Tibial nerve (tissue), 4 donors: Measurements from ENCODE around the gene NLRP11. TPM values are rescaled to one million over a fixed set of nuclear protein-coding genes. Genes with fewer than 3 reads are reported as not detected.
"Not testable (repeated sequence)": the region's sequence is repeated elsewhere in the genome, so short reads cannot be mapped to it uniquely, and the experiment has no call there.

Experiments
- DNase-seq, 2 donors: peaks; one replicate each; pipeline ENCODE4 v3.0.0-alpha.2; 2019; ENCODE audit warnings: low spot score in 2 of 2
- H3K27ac ChIP-seq, 4 donors: fragments of 200-600 bp; sonication (generic) in 3 of 4; one replicate each; pipeline ENCODE4 v1.5.1; 2017 to 2019; ENCODE audit warnings: mild to moderate bottlenecking in 1 of 4
- H3K27me3 ChIP-seq, 2 donors: fragments of 200-600 bp; sonication (generic) in 1 of 2; one replicate each; pipeline versions ENCODE4 v1.5.1 to v1.6.0; 2017 to 2019
- H3K36me3 ChIP-seq, 3 donors: fragments of 200-600 bp; sonication (generic); one replicate each; pipeline ENCODE4 v1.5.1; 2018 to 2019
- H3K4me1 ChIP-seq, 4 donors: fragments of 200-600 bp; sonication (generic) in 3 of 4; one replicate each; pipeline ENCODE4 v1.5.1; 2017 to 2019
- H3K4me3 ChIP-seq, 4 donors: fragments of 200-600 bp; sonication (generic) in 3 of 4; one replicate each; pipeline ENCODE4 v1.5.1; 2017 to 2019; ENCODE audit warnings: mild to moderate bottlenecking in 1 of 4, moderate library complexity in 1 of 4
- H3K9me3 ChIP-seq, 4 donors: fragments of 200-600 bp; sonication (generic) in 3 of 4; one replicate each; pipeline ENCODE4 v1.5.1; 2017 to 2019
- EP300 ChIP-seq, 2 donors: sonication (generic); formaldehyde crosslinking; IDR thresholded peaks; one replicate each; pipeline ENCODE4 v1.6.1; 2017; ENCODE audit warnings: antibody characterized with exemption in 2 of 2, mild to moderate bottlenecking in 1 of 2
- POLR2A ChIP-seq, 2 donors: fragments of 450-650 bp; IDR thresholded peaks; one replicate each; pipeline ENCODE4 v1.6.1; 2017; ENCODE audit warnings: antibody characterized with exemption in 2 of 2, mild to moderate bottlenecking in 2 of 2, moderate library complexity in 2 of 2
- WGBS, 2 donors: methylation state at CpG; one replicate each; pipeline ENCODE4 v1.1.5; 2018; 5-methylcytosine and 5-hydroxymethylcytosine counted together
- total RNA-seq, 4 donors: library from RNA; depleted of rRNA; stranded (reverse); fragments of >200 nt; gene quantifications; one replicate each; pipeline ENCODE4 v1.1.0, GENCODE V29; 2016
- TF ChIP-seq, protein P1 (sequence below), 5 experiments: fragments of 200-600 bp in 3 of 5; fragments of 450-650 bp in 2 of 5; sonication (generic) in 3 of 5; IDR thresholded peaks; one replicate each; pipeline ENCODE4 v1.5.1; 2016 to 2019; ENCODE audit warnings: antibody characterized with exemption in 5 of 5, mild to moderate bottlenecking in 3 of 5, moderate library complexity in 2 of 5

NLRP11 gene
- total RNA-seq, 4 donors from 2014 or later: not detected

- H3K27me3 ChIP-seq: no peaks in the 10 kb centered on the region
- H3K4me3 ChIP-seq: no peak overlapping the region
- WGBS, 2 donors: 26 to 31% methylated on average over 7 of the region's 7 CpGs
- no peak overlapping the region for H3K27ac ChIP-seq
- H3K4me1 ChIP-seq: no peaks in the 10 kb centered on the region
- TF ChIP-seq, protein P1, sequence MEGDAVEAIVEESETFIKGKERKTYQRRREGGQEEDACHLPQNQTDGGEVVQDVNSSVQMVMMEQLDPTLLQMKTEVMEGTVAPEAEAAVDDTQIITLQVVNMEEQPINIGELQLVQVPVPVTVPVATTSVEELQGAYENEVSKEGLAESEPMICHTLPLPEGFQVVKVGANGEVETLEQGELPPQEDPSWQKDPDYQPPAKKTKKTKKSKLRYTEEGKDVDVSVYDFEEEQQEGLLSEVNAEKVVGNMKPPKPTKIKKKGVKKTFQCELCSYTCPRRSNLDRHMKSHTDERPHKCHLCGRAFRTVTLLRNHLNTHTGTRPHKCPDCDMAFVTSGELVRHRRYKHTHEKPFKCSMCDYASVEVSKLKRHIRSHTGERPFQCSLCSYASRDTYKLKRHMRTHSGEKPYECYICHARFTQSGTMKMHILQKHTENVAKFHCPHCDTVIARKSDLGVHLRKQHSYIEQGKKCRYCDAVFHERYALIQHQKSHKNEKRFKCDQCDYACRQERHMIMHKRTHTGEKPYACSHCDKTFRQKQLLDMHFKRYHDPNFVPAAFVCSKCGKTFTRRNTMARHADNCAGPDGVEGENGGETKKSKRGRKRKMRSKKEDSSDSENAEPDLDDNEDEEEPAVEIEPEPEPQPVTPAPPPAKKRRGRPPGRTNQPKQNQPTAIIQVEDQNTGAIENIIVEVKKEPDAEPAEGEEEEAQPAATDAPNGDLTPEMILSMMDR (IDR thresholded peaks at IDR 0.05): no peak
- TF ChIP-seq POLR2A (IDR thresholded peaks at IDR 0.05) (no peak), EP300 (IDR thresholded peaks at IDR 0.05) (no peak)
- H3K9me3 ChIP-seq: peaks cover 0 to 4% (median 0%) of the 10 kb centered on the region in 4 donors
- no peak for DNase-seq
- no peaks in the 10 kb centered on the region for H3K36me3 ChIP-seq
Observed at GRCh38 chr19:55777528-55777927, 54.3 kb downstream of the NLRP11 start.

DNA sequence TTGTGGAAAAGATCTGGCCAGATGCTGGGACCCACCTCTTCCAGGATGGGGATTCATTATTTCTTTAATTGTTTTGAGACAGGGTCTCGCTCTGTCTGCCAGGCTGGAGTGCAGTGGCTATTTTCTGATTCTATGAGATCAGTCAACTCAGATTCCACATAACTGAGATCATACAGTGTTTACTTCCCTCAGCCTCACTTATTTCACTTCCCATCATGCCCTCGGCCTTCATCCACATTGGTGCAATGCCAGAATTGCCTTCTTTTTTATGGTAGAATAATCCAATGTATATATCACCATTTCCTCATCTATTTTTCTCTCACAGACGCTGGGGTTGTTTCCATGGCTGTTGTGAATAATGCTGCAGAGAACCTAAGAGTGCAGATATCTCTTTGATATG lies 62.2 kb downstream of the NLRP11 start:
- 49 to 55% methylated on average over 3 of the region's 3 CpGs for WGBS, 2 donors
- H3K9me3 ChIP-seq, H3K36me3 ChIP-seq, DNase-seq, H3K27ac ChIP-seq, H3K4me1 ChIP-seq, H3K27me3 ChIP-seq, H3K4me3 ChIP-seq: not testable (repeated sequence)

GRCh38 chr19:55768818-55769217 lies 63.0 kb downstream of the NLRP11 start, which contains the start of gene RFPL4AL1:
RFPL4AL1 (plus strand) TSS chr19:55769118; CDS start chr19:55771805, 2,687 bp downstream.
- H3K27me3 ChIP-seq, H3K36me3 ChIP-seq, H3K9me3 ChIP-seq, DNase-seq, H3K4me1 ChIP-seq, H3K27ac ChIP-seq, H3K4me3 ChIP-seq: not testable (repeated sequence)
- 82 to 85% methylated on average over 6 of the region's 6 CpGs for WGBS, 2 donors

DNA sequence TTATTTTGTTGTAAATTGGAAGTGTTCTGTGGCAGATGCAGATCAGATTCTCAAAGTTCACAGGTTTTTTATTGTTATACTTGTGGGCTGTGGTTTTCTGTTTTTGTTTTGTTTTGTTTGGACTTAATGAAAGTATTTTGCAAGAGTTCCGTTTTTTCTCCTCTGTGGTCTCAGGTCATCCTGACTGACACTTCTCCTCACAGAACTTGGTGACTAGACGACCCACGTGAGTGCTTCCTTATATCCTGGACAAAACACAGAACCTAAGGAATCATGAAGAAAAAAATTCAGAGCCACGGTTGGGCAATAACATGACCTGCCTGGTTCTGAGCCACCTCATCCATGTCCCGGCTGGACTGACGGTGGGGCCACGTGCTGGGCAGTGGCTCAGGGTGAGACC lies 65.3 kb downstream of the NLRP11 start:
- Histone ChIP-seq H3K4me1 (no peaks in the 10 kb centered on the region), H3K9me3 (peaks cover 0 to 9% (median 0%) of the 10 kb centered on the region in 4 donors), H3K36me3 (no peaks in the 10 kb centered on the region), H3K27ac (no peak overlapping the region), H3K4me3 (no peak overlapping the region), H3K27me3 (no peaks in the 10 kb centered on the region)
- DNase-seq: no peak
- no peak for TF ChIP-seq POLR2A (IDR thresholded peaks at IDR 0.05)
- TF ChIP-seq EP300 (IDR thresholded peaks at IDR 0.05): no peak
- TF ChIP-seq, protein P1 (IDR thresholded peaks at IDR 0.05): no peak
- WGBS, 2 donors: 66 to 75% methylated on average over 7 of the region's 7 CpGs

GRCh38 chr19:55758797-55759196 lies 73.0 kb downstream of the NLRP11 start, which contains the start of gene RFPL4A:
RFPL4A (plus strand) TSS chr19:55759097; CDS start chr19:55761801, 2,704 bp downstream.
- not testable (repeated sequence) for H3K4me3 ChIP-seq, H3K27ac ChIP-seq, H3K27me3 ChIP-seq, H3K36me3 ChIP-seq, H3K9me3 ChIP-seq, H3K4me1 ChIP-seq, DNase-seq
- 80 to 90% methylated on average over 3 of the region's 3 CpGs for WGBS, 2 donors

DNA sequence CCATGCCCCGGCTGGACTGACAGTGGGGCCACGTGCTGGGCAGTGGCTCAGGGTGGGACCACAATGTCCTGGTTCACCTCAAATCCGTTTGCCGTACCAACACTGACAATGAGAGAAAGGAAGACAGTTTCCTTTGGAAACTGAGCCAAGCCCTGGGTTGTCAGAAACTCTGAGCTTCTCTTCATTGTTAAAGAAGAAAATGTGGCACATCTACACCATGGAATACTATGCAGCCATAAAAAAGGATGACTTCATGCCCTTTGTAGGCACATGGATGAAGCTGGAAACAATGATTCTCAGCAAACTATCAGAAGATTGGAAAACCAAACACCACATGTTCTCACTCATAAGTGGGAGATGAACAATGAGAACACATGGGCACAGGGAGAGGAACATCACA lies 75.0 kb downstream of the NLRP11 start:
- not testable (repeated sequence) for H3K9me3 ChIP-seq, H3K4me1 ChIP-seq, H3K36me3 ChIP-seq, H3K27me3 ChIP-seq, H3K27ac ChIP-seq, DNase-seq, H3K4me3 ChIP-seq
- 73 to 79% methylated on average over 4 of the region's 4 CpGs for WGBS, 2 donors

DNA sequence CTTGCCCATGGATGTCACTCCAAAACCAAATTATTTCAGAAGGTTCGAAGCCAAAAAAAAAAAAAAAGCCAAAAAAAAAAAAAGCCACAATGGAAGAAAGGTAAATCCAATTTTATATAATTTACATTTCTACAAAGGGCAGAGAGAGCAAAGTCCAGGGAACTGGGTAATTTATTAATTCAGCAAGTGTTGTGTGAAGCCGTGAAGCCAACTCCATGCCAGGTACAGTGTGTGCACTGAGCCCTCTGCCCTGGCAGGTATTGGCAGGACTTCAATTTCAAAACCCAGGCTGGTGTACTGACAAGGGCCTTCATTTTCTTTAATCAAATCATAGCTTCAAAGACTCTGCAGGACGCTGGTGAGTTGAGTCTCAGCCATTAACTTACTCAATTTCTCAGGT lies 78.4 kb downstream of the NLRP11 start:
- Histone ChIP-seq H3K27me3 (no peaks in the 10 kb centered on the region), H3K4me1 (no peaks in the 10 kb centered on the region), H3K9me3 (peaks cover 0 to 4% (median 0%) of the 10 kb centered on the region in 4 donors), H3K4me3 (no peak overlapping the region), H3K27ac (no peak overlapping the region), H3K36me3 (no peaks in the 10 kb centered on the region)
- no peak for TF ChIP-seq POLR2A (IDR thresholded peaks at IDR 0.05)
- TF ChIP-seq EP300 (IDR thresholded peaks at IDR 0.05): no peak
- TF ChIP-seq, protein P1 (IDR thresholded peaks at IDR 0.05): no peak
- 63 to 67% methylated on average over 3 of the region's 3 CpGs for WGBS, 2 donors
- no peak for DNase-seq
